LNCAP (cell line): ENCODE results near the gene MCOLN1.

ENCODE experiments used
- CTCF ChIP-seq: fragments of 450-650 bp; IDR thresholded peaks from 2 replicates; pipeline ENCODE4 v1.5.1; 2017; ENCODE audit warnings: mild to moderate bottlenecking

Gene MCOLN1

DNA sequence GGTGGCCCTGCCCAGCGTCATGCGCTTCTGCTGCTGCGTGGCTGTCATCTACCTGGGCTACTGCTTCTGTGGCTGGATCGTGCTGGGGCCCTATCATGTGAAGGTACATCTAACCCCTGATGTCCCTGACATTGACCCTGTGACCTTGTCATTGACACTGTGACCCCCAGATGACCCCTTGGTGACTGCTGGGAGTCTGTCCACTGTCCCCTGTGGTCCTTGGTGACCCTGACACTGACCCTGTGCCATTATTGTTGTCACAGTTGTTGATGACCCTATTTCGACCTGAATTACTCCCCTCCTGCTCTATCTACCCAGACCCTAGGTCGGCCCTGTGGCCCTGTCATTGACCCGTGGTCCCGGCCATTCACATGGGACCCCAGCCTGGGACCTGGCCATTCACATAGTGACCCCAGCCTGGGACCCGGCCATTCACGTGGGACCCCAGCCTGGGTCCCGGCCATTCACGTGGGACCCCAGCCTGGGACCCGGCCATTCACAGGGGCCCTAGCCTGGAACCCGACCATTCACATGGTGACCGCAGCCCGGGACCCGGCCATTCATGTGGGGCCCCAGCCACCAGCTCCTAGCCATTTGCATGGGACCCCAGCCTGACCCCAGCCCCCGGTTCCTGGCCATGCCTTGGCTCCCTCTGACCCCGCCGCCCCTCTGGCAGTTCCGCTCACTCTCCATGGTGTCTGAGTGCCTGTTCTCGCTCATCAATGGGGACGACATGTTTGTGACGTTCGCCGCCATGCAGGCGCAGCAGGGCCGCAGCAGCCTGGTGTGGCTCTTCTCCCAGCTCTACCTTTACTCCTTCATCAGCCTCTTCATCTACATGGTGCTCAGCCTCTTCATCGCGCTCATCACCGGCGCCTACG, 7.4 kb downstream of the MCOLN1 start:
- TF ChIP-seq CTCF = no peak

DNA sequence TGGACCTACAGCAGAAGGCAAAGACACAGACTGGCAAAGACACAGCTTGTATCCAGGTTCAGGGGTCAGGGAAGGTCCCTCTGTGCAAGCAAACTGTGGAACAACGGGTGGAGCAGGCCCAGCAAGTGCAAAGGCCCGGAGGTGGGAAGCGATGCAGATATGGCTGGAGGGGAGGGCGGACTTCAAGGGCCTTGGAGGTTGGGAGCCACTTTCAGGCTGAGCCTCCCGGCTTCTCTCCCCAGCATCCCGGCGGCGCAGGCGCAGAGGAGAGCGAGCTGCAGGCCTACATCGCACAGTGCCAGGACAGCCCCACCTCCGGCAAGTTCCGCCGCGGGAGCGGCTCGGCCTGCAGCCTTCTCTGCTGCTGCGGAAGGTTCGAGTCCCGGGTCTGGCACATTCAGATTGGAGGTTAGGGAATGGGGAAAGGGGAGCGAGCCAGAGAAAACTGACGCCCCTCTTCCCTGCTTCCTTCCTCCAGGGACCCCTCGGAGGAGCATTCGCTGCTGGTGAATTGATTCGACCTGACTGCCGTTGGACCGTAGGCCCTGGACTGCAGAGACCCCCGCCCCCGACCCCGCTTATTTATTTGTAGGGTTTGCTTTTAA, 11.0 kb downstream of the MCOLN1 start:
- no peak for TF ChIP-seq CTCF

DNA sequence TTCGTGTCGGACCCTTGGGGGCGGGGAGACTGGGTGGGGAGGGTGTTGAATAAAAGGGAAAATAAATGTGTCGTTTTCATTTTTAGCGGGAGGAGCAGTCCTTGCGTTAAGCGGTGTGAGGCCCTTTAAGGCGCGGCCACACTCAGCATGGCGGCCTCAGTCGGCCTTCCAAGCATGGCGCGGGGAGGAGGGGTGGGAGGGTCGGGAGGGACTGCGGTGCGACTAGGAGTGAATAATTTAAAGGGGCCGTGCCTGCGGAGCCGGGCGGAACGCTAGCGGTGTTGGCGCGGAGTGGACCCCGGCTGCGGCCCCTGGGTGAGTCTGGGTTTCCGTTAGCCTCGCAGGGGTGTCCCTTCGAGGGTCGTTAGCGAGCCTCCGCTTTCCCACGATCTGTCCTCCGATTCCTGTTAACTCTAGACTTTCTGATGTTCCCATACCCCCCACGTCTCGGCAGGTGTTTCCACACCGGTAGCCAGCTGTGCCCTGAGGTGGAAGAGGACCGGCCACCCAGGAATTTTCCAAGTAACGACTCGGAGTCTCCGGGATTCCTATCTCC, 11.6 kb downstream of the MCOLN1 start:
- no peak for TF ChIP-seq CTCF

- no peak; the same call in 1 of the 2 replicates for TF ChIP-seq CTCF
These were observed 12.2 kb downstream of the MCOLN1 start for GRCh38 chr19:7534531-7535046.

- no peak for TF ChIP-seq CTCF
These were observed 12.9 kb downstream of the MCOLN1 start, which contains the start of gene PNPLA6 for GRCh38 chr19:7535047-7535997. Gene PNPLA6 (plus strand): TSS chr19:7535717. CDS start chr19:7535789, 72 bp downstream.

GRCh38 chr19:7535998-7536695, 13.7 kb downstream of the MCOLN1 start:
- no peak for TF ChIP-seq CTCF
